Omental fat pad (tissue), 4 donors: Measurements from ENCODE around the gene SC5D. TPM values are rescaled to one million over a fixed set of nuclear protein-coding genes. Genes with fewer than 3 reads are reported as not detected.

Experiments
- ATAC-seq: fragments of 150-250 bp; one replicate; pipeline ENCODE4 v1.9.1; 2016; ENCODE audit warnings: mild to moderate bottlenecking, moderate library complexity; ENCODE audit not compliant: low FRiP score
- DNase-seq: peaks from one replicate; pipeline ENCODE4 v3.0.0-alpha.2; 2019; ENCODE audit warnings: low spot score
- total RNA-seq, 4 donors: library from RNA; depleted of rRNA; stranded (reverse); fragments of >200 nt; gene quantifications; one replicate each; pipeline ENCODE4 v1.1.0, GENCODE V29; 2016
- TF ChIP-seq, protein P1 (sequence below), 3 donors: fragments of 450-650 bp; IDR thresholded peaks; one replicate each; pipeline ENCODE4 v1.5.1; 2016 to 2017; ENCODE audit warnings: antibody characterized with exemption in 3 of 3, mild to moderate bottlenecking in 3 of 3, moderate library complexity in 2 of 3

SC5D gene
- total RNA-seq, 4 donors from 2014 or later = 16.9 to 30.3 (median 26.8) TPM

DNA sequence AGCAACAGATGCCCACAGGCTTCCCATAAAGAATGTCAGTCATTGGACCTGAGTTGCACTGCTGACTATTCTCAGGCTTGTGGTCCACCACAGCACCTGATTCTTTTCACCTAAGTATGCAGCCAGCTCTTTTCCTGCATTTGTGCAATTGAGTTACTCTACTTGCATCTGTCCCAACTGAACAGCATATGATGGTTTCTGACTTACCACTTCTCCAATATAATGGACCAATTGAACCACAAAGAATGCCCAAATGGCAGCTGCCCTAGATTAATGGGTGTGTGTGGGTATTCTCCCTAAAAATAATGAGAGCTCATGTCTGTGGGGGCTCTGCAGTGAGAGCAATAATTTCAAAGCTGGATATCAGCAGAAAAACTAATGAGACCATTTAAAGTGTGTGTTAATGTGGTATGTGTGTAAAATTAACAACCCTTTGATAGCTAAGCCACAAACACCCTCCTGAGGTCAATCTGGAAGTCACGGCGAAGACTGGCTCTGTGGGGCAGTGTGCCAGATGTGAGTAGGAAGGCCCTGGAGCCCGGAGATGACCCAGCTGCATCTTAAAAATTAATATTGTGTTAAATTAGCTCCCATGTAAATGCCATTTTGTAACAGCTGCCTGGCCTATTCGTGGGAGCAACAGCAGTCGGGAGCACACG, 43.8 kb downstream of the SC5D start:
- no peak for ATAC-seq
- DNase-seq = no peak
- TF ChIP-seq, protein P1, sequence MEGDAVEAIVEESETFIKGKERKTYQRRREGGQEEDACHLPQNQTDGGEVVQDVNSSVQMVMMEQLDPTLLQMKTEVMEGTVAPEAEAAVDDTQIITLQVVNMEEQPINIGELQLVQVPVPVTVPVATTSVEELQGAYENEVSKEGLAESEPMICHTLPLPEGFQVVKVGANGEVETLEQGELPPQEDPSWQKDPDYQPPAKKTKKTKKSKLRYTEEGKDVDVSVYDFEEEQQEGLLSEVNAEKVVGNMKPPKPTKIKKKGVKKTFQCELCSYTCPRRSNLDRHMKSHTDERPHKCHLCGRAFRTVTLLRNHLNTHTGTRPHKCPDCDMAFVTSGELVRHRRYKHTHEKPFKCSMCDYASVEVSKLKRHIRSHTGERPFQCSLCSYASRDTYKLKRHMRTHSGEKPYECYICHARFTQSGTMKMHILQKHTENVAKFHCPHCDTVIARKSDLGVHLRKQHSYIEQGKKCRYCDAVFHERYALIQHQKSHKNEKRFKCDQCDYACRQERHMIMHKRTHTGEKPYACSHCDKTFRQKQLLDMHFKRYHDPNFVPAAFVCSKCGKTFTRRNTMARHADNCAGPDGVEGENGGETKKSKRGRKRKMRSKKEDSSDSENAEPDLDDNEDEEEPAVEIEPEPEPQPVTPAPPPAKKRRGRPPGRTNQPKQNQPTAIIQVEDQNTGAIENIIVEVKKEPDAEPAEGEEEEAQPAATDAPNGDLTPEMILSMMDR (IDR thresholded peaks at IDR 0.05) = no peak

DNA sequence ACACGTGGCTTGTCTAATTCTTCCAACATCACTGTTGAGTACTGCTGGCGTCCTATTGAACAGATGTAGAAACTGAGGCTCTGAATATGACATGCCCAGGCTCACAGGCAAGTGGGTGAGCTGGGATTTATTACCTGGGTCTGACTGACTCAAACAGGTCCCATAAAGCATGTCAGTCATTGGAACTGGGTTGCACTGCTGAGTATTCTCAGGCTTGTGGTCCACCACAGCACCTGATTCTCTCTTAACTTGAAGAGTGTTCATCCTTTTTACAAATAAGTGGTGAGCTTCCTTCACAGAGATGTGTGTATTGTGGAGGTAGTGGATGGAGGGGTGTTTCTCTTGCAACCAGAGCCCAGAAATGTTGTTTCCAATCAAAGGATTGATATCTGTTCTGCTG, 44.5 kb downstream of the SC5D start:
- TF ChIP-seq, protein P1 (IDR thresholded peaks at IDR 0.05) = no peak
- ATAC-seq (no peak), DNase-seq (no peak)

DNA sequence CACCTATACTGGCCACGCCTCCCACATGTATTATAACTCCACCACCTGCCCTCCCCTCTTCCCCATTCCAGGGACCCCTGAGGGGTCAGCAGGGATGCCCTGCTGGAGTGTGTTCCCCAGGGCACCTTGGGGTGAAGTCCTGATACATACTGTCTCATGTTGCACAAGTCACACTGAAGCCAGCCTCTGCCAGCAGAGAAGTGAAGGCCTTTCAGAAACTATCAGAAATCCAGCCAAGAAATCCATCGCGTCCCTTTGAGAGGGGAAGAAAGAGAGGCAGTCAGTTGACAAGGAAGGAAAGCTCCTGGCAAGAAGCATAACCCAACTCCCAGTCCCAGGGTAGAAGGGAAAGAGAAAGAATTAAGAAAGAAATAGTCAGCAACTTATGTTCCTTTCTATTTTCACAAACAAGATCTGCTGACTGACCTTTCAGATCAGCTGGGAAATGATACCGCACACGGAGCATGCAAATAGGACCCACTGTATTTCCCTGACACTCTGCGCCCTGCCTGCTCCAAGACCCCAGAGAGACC, 45.2 kb downstream of the SC5D start:
- no peak for ATAC-seq
- DNase-seq = no peak
- TF ChIP-seq, protein P1 (IDR thresholded peaks at IDR 0.05) = no peak

DNA sequence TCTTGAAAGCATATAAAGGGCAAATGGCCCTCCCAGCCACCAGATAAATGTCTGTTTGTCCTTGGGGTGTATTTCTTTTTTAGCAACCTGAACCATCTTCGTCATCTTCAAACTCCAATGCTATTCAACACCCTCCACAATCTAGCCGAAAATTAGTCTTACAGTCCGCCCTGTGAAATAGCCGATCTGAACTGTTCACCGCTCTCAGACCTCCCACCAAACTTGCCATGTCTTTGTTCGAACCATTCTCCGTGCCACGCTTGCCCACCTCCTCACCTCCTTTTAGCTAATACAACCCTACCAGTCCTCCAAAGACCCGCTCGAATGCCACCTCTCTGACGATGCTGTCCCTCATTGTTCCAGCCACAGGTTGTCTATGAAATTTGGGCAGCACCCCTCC, 46.0 kb downstream of the SC5D start:
- TF ChIP-seq, protein P1 (IDR thresholded peaks at IDR 0.05) = no peak
- no peak for DNase-seq
- ATAC-seq = no peak

DNA sequence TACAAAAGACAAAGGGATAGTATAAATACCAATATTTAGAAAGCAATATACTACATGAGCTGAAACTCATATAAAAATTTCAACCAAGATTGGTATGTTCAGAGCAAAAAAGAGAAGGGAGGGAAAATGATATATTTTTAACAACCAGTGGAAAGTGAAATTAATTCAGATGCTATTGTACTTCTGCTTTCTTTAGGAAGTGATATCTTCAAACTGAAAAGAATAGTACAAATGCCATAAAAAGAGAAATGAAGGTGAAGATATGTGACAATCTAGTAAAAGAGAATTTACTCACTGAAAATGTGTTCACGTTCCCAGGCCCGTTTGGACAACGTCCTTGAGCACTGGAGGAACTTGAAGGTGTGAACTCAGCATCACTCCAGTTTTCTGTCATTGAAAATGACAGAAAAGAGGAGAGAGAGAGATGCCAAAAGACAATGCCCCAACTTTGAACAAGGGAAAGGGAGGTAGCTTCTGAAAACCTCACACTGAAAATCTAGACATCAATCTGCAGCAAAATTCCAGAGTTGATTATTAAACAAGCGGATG, 47.5 kb downstream of the SC5D start:
- DNase-seq = no peak
- TF ChIP-seq, protein P1 (IDR thresholded peaks at IDR 0.05) = no peak
- no peak for ATAC-seq

DNA sequence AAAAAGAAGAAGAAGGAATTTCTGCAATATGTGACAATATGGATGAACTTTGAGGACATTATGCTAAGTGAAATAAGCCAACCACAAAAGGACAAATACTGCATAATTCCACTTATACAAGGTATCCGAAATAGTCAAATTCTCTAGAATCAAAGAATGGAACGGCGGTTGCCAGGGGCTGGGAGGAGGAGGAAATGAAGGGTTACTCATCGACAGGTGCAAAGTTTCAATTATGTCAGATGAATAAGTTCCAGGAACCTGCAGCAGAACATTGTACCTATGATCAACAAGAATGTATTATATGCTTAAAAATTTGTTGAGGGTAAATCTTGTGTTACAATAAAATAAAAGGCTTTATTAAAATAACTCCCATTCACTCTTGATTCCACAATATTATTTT, 49.0 kb downstream of the SC5D start:
- DNase-seq (no peak), ATAC-seq (no peak)
- TF ChIP-seq, protein P1 (IDR thresholded peaks at IDR 0.05) = no peak

DNA sequence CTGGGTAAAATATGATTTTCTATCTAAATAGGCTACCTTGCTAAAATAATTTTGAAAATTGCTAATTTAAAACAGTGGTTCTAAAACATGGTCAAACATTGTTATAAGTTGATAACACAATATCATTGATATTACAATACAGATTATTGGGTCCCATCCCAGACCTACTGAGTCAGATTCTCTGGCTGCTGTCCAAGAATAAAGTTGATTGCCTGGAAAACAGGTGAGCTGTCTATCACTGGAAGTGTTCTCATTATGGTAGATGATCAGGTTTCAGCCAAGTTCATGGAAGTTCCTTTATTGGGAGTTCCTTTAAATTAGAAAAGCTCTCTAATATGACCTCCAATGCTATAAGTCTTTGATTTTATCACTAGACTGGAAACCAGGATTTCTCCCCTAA, 52.3 kb downstream of the SC5D start:
- DNase-seq = no peak
- no peak for ATAC-seq
- TF ChIP-seq, protein P1 (IDR thresholded peaks at IDR 0.05) = no peak
